GM21576 (cell line): ENCODE data around the gene AGTR1.
"Not testable (repeated sequence)": the region's sequence is repeated elsewhere in the genome, so short reads cannot be mapped to it uniquely, and the experiment has no call there.

Experiments used
- ATAC-seq: cut with Tn5 transposase; IDR thresholded peaks from one replicate; pipeline ENCODE4 v1.9.1; 2021; ENCODE audit warnings: mild to moderate bottlenecking, moderate library complexity; ENCODE audit not compliant: unreplicated experiment

Gene AGTR1

DNA sequence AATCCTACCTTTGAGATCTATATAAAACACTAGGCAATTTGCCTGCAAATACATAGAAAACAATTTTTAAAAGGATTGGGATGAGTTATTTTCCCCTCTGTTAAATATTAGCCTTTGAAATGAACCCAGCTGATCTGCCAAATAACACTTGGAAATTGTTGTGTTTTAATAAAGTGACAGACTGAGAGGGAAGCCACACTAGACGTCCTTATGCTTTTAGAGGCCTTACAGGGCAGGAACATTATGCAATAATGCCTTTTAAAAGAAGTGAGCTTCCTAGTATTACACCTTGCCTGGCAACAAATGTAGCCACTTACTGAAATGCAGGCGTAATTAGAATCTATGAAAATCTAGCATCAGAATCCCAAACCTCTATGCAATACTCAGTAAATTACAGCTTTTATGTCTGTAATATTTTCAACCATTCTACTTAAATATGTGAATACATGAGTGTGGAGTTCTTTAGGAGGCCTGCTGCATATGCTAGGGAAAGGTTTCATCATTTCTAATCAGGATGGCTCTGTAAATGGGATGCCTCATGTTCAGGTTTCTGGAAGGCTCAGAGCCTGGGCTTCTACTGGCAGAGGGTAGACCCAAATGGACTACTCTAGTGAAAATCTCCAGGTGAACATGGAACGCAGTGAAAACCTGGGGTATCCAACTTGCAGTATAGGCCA is 20.3 kb downstream of the AGTR1 start:
- no peak for ATAC-seq

DNA sequence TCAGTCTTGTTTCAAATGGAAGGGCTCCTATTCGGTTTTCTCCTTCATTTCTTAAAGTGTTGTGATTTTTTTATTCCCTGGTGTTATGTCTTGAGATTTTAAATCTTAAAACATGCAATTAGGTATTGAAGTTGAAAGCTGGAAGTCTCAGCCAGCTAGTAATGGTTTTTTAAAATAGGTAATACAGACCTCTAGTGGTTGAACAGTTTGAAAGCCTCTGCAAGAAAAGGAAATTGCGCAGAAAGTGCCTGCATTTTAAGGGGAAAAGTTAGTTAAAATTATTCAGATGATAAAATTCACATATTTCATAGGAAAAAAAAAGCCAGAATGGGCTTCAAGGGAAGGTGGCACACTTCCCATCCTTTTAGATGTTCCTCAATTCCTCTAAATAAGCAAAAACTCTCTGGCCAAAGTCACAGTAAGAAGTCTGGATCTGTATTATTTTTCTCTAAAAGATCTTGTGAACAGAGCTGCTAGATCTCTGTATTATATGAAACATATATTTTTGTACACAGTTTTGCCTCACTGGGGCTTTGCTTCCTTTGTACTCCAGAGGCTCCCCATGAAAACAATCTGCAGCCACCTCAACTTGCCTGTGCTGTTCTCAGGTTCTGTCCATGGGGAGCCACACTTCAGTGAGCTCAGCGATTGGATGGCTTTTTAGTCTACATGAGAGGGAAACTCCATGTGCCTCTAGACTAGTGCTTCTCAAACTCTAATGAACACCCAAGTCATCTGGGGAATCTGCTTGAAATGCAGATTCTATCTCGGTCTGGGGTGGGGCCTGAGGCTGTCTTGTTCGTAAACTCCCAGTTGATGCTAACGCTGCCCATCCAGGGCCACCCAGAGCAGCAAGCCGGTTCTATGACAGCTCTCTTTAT is 21.5 kb downstream of the AGTR1 start:
- ATAC-seq: no peak

DNA sequence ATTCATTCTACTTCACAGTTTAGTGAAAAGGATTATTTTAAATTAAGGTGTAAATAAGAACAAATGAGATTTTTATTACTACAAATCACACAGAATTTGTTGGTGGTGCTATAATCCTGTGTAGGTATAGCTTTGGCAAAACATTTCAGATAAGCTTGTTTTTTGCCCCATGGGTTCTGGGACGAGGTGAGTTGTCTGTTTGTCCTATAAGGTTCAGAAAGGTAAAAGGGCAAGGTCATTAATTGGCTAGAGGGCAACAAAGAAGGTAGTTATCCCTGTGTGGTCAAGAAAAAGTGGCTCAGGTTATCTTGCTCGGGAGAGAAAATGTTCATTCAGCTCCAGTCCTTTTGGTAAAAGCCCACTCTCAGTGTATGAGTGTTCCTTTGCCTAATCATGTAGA is 23.2 kb downstream of the AGTR1 start:
- no peak for ATAC-seq

DNA sequence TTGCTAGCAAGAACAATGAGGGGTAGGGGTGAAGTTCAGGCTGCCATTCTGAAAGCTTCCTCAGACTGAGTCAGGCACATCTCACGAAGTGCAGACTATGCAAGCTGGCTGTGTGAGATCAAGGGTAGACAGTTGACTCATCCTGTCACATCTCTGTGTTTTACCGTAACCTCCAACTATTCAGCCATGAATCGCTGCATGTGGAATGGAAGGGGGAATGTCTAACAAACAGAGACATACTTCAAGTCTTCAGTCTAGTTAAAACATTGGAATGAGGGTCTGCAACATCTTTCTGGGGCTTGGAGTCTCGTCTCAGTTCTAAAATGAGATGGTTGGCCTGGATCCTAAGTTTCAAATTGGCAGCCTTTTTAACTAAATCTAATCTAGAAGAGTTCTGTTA is 25.9 kb downstream of the AGTR1 start:
- ATAC-seq: no peak

DNA sequence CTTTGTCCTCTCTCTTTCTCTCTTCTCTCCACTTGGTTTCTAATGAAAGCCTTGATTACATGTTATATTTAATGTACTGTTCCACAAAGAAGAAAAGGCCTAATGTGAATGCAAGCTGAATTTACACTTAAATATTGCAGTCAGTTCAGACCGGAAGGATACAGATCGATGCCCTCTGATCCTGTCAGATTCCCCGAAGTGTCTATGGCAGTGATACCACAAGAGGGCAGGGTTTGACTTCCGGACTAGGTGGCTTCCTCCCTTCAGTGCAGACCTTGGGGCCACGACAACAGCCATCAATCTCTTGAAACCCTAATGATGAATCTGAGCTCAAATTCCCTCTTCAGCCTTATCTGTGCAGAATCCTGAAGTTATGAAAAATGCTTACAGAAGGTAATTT is 29.5 kb downstream of the AGTR1 start:
- peak; percentile 90 for ATAC-seq

DNA sequence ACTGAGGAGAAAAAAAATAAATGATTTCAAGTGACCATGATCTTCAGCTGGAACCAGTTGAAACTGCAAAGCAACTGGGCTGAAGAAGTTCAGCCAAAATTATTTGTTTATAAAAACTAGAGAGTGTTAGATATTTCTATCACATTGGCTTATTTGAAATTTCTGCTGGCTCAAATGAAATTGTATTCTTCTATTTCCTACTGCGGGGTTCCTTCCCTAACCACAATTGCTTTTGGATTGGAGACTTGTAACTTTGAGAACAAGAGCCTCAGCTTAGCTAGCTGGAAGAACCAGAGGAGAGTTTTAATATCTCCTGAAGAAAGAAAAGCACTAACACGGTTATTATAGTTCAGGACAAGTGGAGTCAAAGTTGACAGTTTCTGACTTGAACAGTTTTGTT is 31.1 kb downstream of the AGTR1 start:
- no peak for ATAC-seq

DNA sequence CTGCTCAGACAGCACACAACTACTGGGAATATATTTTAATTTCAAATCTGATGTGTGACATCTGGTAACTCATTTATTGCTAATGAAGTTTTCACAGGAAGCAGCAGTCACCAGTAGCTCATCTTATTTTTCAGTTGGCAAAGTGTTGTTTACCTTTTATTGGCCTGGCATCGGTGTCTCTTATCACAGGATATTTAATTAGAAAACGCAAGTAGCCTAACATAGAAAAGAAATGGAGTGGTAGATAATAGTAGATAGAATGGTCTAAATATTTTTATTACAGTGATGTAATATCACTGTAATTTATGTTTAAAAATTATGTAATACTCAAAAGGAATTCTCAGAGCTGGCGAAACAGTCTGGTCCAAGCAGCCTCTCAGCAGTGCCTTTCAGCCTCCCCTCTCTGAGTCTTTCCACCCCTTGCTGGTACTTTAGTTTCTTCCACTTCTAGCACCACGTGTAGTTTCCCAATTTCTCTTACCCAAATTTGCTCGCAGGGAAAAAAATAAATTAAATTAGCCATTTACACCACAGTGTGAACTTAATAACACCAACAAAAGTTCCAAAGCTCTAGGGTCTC is 31.9 kb downstream of the AGTR1 start:
- ATAC-seq: no peak

DNA sequence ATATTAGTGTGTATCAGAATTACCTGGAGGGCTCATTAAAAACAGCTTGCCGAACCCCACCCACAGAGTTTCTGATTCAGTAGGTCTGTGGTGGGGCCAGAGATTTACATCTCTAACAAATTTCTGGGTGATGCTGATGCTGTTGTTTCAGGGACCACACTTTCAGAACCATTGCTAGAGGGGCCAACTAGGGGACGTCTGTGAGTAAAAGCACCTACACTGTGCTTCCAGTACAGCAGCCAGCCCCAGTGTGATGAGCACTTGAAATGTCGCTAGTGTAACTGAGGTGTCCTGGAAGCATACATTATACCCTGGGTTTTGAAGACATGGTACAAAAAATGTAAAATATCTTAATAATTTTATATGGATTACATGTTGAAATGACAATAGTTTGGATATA is 33.0 kb downstream of the AGTR1 start:
- no peak for ATAC-seq

DNA sequence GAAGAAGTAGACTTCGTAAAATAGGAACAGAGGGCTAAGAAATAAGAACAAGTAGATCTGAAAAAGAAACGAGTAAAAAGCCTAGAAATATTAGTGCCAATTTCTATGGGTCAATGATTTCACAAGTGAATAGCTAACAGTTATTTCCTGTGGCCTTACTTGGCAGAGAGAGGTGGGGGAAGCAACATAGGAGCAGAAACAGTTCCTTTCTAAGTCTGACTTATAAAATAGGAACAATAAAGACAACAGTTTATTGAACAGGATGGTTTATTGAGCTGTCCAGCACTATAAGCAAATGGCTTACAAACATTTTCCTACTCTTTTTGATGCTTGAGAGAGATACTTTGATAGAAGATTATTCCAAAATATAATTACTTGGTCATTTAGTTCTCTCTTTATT is 37.9 kb downstream of the AGTR1 start:
- ATAC-seq: no peak

DNA sequence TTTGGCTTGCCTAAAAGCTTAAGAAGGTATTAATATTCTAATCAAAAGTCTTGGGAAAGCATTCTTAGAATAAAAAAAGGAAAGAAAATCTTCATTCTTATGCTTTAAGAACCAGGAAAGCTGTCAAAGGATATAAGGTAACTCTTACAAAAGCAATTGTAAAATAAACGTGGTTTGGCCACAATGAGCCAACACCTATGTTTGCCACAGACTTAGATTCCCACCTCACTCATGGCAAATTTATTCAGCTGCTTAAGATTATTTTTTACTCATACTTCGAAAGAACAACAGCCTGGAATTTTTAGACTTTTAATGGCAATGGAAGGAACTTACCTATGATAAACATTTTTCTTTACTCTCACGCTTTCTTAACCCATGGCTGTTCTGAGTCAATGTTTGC is 38.4 kb downstream of the AGTR1 start:
- ATAC-seq: no peak

DNA sequence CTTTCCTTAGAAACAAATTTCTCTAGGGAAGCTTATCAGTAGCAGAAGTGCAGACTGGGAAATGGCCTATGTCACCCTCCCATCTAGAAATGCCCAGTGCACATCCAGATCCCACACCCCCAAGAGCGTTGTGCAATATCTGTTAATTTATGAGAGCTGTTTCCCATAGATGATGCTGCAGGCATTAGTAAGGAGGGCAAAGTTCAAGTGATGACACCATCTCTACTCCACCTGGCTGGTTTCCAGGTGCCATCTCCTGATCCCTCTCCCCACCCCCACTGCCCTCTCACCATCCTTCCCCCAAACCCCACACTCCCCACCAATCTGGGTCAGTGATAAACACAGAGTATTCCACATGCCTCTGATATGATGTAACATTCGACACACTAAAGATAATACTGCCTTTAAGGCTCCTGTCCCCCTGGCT is 39.4 kb downstream of the AGTR1 start:
- no peak for ATAC-seq

DNA sequence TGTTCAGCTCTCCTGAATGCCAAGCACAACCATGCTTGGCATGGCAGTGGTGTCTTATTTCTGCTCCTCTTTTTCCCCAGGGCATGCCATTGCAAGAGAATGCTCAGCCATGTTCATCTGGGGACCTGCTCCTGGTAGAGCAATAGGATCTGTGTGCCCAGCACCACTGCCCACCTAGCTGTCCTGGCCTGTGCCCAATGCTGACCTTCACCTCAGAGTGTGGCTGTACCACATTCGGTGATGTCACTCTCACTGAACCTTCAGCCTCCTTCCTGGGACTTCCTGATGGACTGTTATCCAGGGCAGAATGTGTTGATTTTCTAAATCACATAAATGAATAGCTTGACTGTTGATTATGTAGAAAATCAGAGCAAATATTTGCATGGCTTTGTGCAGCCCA is 42.0 kb downstream of the AGTR1 start:
- ATAC-seq: no peak

DNA sequence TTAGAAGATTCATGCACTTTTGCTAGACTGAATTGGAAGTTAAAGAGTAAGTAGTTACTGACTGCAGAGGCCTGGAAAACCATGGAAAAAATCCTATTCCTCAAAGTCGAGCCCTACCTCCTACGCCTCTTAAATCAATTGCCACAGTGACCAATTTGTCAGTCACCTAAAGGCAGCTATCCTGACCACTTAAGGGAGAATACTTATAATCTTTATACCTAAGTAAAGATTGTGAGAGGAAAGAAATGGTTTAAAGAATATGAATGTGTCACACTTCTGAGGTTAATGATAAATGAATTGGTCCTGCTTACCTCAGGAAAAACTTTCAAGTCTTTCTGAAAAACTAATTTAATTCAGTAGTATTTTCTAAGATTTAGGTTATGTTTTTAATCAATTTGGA is 42.6 kb downstream of the AGTR1 start:
- ATAC-seq: no peak

DNA sequence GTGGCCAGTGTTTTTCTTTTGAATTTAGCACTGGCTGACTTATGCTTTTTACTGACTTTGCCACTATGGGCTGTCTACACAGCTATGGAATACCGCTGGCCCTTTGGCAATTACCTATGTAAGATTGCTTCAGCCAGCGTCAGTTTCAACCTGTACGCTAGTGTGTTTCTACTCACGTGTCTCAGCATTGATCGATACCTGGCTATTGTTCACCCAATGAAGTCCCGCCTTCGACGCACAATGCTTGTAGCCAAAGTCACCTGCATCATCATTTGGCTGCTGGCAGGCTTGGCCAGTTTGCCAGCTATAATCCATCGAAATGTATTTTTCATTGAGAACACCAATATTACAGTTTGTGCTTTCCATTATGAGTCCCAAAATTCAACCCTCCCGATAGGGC is 43.5 kb downstream of the AGTR1 start:
- ATAC-seq: no peak

DNA sequence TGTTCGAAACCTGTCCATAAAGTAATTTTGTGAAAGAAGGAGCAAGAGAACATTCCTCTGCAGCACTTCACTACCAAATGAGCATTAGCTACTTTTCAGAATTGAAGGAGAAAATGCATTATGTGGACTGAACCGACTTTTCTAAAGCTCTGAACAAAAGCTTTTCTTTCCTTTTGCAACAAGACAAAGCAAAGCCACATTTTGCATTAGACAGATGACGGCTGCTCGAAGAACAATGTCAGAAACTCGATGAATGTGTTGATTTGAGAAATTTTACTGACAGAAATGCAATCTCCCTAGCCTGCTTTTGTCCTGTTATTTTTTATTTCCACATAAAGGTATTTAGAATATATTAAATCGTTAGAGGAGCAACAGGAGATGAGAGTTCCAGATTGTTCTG is 44.4 kb downstream of the AGTR1 start:
- ATAC-seq: no peak

DNA sequence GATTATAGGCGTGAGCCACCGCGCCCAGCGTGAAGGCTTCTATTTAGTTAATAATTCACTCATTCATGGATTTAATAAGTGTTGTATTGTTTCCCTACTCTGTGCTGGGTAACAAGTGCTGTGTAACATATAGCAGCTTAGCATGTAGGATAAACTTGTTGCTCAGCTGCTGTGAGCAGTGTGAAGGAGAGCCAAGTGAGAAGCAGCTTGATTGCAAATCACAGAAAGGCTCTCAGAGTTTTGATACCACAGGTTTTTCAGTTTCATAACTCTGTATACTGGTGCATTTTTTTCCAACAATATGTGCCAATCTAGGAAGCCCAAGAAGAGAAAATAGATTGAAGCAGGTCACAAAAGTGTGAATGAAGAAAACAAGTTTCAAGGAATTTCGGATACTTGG is 48.4 kb downstream of the AGTR1 start:
- ATAC-seq: no peak

DNA sequence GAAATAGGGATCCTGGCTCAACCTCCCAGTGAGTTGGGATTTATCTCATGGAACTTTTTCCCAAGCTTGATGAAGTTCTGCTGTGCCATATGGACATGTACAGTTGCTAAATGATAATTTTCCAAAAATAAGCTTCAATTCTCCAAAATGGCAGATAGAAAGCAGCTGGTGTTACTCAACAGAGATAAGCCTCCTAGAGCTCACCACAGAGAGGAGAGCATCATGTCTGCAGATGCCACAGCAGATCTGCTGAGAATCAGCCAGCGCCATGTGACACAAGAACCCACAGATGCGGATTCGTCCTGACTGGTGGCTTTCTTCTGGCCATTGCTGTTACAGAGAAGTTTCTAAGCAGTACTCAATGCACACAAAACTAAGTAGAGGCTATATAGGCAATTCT is 50.6 kb downstream of the AGTR1 start:
- ATAC-seq: no peak

DNA sequence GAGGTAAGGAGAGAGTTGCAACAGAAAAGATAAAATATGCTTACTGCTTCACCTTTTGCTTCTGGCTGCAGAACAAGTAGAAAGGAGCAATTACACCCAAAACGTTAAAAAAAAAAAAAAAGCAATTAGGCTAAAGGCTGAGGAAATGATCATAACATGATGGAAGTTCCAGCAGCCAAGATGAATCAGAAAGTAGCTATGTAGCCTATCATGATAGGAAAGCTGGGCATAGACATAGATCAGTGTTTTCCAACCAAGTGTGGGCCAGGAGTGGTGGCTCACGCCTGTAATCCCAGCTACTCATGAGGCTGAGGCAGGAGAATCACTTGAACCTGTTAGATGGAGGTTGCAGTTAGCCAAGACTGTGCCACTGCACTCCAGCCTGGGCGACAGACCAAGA is 52.6 kb downstream of the AGTR1 start:
- no peak for ATAC-seq

DNA sequence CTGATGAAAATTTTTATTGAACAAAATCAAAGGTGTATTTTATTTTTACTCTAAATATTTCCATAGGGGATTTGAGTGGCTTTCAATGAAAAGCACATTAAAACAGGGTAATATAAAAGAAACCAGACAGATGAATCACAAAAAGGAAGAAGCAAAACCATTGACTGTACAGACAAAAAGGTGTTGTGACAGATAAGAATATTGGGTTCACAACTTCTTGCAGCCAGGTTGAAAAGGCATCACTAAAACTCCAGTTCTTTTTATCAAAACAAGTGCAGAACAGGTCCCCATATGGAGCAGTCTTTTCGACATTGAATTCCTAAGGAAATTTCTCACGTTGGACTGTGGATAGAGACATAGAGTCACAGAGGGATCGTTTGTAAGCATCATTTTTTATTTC is 53.8 kb downstream of the AGTR1 start:
- no peak for ATAC-seq

DNA sequence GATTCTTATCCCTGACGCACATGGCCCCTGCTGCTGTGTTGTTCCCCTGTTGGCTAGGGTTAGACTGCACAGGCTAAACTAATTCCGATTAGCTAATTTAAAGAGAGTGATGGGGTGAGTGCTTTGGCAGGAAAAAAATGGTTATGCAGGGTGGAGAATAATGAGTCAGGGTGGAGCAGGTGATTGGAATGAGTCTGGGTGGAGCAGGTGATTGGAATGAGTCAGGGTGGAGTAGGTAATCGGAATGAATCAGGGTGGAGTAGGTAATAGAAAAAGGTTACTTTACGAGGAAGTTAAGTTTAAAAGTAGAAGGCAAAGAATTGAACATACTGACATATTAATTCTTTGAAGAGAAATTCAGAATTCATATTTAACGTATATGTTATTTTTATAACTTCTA is 55.7 kb downstream of the AGTR1 start:
- not testable (repeated sequence) for ATAC-seq

DNA sequence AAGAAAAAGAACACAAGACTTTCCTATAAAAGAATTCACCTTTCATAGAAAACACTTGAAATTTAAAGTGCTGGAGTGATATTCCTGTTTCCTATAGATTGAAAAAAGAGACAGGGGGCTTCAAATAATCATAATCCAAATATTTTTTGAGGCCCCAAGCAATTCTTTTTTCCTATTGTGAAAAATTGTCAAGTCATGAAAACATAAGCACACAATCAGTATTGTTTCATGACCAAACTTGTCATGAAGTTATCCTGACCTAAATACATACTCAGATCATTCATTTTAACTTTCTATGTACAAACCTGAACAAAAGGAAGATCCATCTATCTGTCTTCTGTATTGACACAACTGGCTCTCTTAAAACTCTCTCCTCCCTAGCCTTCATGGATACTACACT is 57.9 kb downstream of the AGTR1 start:
- no peak for ATAC-seq

DNA sequence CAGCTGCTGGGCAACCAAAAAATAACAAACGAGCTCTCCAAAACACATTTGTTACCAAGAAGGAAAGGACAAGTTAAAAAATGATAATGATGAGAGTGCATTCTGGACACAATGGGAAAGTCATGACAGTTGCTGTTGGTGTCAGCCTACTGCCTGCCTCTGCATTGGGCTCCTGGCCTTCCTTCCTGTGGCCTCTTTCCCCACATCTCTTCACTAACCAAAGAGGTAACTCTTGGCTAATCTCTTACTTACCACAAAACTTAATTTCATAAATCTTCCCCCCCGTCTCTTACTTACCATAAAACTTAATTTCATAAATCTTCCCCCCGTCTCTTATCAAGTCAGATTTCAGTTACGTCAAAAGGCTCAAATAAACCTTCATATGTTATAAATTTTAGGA is 58.6 kb downstream of the AGTR1 start:
- ATAC-seq: no peak
